Inflammatory macrophage treated with lipopolysaccharide for 4 hours (primary cell): ENCODE results near the gene TBC1D2B.

Source experiments
- DNase-seq: peaks from one replicate; pipeline ENCODE4 v3.0.0-alpha.2; 2020

Gene TBC1D2B

DNA sequence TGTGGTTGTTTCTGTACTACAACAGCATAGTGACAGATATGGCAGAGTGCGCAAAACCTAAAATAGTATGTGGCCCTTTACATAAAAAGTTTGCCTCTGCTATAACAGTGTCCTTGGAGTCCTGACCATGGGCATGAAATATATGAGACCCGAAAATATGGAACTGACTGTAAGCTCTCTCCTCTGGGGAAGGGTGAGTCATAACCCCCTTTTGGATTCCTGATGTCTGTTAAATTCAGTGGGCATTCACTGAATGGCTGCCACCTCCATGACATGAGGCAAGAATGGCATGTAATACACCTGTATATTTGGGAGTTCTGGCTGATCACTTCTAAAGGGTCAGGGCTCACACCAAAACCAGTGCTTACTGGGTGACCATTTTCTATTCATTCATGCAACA, 6.1 kb downstream of the TBC1D2B start:
- DNase-seq, result no peak

GRCh38 chr15:78070049-78070700, 7.3 kb downstream of the TBC1D2B start:
- DNase-seq, result peak; percentile 78

DNA sequence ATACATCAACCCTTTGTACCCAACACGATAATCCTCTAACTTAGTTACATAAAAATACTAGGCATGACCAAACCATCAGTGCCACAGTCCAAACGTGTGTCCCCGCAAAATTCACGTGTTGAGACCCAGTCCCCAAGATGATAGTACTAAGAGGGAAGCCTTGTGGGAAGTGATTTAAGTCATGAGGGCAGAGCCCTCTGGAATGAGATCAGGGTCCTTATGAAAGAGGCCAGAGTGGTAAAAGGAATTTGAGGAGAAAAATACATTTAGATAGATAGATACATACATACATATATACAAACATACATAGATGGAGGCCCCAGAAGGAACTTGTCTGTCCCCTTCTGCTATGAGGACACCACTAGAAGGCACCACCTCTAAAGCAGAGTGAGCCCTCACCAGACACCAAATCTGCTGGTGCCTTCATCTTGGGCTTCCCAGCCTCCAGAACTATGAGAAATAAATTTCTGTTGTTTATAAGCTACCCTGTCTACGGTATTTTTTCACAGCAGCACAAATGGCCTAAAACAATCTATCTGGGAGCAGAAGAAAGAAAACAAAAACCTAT, 8.0 kb downstream of the TBC1D2B start:
- DNase-seq, result peak; percentile 56

- DNase-seq, result peak; percentile 74
Observed at GRCh38 chr15:78069052-78069414, 8.5 kb downstream of the TBC1D2B start.

DNA sequence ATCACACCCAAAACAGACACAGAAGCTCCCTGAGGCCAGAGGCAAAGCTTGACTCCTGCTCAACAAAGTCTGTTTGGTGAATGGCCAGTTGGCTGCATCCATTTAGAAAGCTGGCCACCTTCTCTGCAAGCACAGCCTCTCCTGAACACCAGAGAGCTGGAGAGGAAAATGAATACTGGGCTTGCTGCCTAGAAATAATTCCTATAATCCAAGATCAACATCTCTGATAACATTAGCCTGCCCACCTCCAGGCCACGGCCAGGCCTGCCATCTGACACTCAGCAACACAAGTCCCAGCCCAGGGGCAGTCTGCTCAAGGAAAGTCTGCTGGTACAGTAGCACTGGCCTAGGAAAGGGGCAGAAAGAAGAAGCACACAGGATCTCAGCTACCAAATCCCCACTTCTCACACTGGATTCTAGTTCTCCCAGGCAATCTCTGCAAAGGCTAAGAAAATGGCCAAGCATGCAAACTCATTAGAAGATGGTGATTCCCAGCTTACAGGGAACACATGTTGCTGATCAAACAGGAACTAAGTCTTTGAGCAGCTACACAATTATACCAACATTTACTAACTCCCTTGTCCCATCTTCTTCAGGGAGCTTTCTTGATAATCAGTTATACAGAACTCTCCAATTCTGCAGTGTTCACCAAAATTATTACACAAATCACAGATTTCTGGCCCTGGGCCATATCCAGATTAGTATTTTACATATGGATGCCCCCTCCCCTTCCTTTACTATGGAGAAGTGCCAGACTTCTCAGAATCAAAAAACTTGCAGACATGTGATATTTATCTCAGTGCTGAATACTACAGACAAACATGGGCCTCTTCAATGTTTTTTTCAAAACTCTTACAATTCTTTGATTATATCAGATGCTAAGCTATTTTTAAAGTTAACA, 9.9 kb downstream of the TBC1D2B start:
- DNase-seq, result no peak

GRCh38 chr15:78065973-78066946, 11.3 kb downstream of the TBC1D2B start:
- DNase-seq, result no peak

DNA sequence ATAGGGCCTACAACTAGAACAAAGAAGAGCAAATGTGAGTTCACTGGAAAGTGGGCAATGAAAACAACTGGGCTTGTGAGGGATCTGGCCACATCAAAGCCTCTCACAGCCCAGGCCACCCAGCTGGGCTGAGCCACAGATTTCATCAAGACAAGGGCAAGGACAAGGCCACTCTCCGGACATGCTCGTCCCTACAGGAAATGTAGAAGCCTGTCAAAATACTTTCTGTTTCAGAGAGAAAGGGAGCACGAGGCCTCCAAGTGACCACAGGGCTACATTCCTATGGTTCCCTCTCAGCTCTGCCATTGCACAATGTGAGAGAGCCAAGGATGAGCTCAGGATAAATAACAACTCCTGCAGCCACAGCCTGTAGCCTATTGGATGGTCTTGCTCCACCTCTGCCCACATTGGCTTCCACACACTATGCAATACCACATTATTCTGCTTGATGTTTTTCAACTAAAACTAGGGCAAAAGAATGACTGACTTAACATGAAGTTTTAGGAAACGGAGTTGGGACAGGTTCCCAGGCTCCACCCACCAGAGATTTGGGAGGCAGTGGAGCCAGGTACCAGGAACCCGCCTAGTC, 12.1 kb downstream of the TBC1D2B start:
- peak; percentile 98 for DNase-seq

DNA sequence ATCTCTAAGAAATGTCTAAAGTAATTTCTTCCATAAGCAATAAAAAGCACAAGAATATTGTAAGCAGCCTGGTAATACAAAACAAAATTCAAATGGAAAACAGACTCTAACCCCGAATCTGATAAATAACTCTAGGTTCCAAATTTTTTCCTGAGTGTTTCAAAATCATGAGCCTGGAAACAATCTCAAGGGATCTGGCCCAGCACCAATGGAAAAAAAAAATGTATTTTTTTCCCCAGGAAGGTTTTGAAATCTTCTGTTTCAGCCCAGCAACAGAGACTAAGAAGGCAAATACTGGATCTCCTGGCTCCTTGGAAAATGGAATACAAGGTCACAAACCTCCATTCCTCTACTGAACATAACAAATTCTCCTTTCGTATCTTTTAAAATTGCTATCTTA, 13.0 kb downstream of the TBC1D2B start:
- DNase-seq, result no peak

GRCh38 chr15:78063970-78064385, 13.5 kb downstream of the TBC1D2B start:
- DNase-seq, result no peak

- DNase-seq, result no peak
Observed at GRCh38 chr15:78063217-78063616, 14.3 kb downstream of the TBC1D2B start.

- DNase-seq, result peak; percentile 83
Observed at GRCh38 chr15:78061963-78062427, 15.5 kb downstream of the TBC1D2B start.

DNA sequence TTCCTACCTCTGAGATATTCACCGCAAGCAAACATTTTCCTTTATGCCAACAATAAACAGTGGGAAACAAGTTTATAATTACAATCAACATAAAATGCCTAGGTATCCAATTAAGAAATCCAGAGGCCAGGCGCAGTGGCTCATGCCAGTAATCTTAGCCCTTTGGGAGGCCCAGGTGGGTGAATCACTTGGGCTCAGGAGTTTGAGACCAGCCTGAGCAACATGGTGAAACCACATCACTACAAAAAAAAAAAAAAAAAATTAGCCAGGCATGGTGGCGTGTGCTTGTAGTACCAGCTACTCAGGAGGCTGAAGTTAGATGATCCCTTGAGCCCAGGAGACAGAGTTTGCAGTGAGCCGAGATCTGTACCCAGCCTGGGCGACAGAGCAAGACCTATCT, 17.3 kb downstream of the TBC1D2B start:
- no peak for DNase-seq

GRCh38 chr15:78059110-78059839, 18.2 kb downstream of the TBC1D2B start:
- DNase-seq, result peak; percentile 78

GRCh38 chr15:78058401-78058935, 19.0 kb downstream of the TBC1D2B start:
- no peak for DNase-seq

GRCh38 chr15:78057803-78058202, 19.7 kb downstream of the TBC1D2B start:
- no peak for DNase-seq

GRCh38 chr15:78056714-78057269, 20.7 kb downstream of the TBC1D2B start:
- DNase-seq, result no peak

DNA sequence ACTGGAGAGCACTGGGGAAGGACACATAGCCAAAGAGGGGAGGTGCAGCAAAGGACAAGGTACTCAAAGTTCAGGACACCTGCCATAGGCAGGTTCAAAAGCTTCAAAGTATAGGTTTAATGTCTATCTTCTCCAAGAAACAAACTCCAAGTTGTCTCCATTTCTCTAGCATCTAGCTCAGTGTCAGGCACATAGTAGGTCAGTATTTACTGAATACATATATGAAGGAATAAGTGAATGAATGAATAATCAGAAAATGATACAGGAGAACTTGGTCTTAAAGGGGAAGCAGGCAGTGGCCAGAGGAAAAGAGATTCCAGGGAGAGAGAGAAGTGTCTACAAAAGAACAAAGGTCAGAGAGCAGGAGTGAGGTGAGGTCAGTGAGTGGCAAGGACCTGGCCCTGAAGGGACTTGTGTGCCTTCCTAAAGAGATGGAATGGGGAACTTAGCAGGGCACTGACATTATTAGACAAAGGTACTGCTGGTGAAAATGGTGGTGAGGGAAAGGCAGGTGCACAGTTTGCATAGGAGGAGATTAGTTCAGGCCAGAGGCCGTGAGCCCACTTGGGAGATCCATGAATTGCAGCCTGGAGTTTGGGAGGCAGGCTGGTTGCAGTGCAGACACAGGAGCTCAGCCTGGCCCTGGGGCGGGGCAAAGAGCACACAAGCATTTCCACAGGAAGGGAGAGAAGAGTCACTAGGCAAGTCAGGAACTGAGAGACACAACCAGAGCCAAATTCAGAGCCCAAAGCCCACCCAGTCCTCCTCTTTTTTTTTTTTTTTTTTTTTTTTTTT, 21.4 kb downstream of the TBC1D2B start:
- no peak for DNase-seq

GRCh38 chr15:78054966-78055365, 22.5 kb downstream of the TBC1D2B start:
- DNase-seq, result no peak

GRCh38 chr15:78054518-78054917, 23.0 kb downstream of the TBC1D2B start:
- no peak for DNase-seq

DNA sequence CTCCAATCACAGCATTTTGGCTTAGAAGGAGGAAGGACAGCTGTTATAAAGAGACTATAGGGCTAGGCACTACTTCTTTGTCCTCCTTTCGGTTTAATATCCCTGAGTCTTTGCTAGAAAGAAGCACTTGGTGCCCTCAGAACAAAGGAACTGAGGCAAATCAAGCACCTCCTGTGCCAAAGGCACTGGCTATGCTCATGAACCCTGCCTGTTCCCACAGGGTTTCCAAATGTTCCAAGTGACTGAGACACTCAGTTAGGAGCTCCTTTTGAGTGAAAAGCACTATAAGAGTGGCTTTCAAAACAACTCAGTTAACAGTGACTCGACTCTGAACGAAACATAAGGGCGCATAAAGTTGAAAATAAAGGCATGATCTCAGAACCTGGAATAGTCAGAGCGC, 25.0 kb downstream of the TBC1D2B start:
- DNase-seq, result no peak
